ENCODE measurements around the gene TCF7L2.
A peak's percentile ranks its signal among the peaks of the same experiment; 100 is the strongest.

Gene TCF7L2

DNA sequence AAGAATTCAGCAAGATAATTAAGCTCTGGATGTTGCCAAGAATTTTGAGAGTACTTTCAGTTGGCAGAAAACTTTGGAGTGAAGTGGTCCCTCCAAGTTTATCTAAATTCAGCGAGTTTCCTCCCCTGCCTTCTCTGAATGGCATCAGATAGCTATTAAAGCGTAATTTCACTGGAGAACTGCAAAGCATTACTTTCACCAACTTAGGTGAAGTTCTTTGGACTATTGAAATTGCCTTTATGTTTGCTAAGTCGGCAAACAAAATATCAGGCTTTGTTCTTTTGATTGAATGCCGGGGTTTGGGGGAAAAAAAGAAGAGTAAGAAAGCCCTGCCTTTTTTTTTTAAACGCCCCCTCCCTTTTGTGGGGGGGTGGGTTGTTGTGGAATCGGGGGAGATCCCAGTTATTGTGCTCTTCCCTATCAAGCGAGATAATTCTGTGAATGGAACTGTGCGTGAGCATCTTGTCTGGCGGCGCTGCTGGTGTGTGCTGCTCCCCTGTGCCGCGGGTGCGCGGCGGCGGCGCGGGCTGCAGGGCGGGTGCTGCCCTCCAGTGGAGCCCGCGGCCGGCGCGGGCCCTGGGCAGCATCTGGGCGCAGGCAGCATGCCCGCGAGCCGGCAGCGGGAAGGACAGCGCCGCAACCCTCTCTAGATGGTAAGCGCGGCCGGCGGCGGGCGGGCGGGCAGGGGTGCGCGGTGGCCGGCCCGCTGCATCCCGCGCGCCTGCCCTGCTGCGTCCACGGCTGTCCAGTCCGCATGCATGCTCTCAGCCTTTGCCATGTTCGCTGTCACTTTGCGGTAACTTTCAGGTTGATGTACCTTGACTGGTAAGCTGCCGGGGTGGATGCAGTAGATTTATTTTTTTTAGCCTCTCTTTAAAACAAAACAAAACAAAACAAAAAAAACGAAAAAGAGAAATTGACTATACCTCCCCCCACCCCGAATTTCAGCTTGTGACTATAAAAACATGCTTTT lies 176.5 kb downstream of the TCF7L2 start:
- peak; percentile 8 for DNase-seq (ENCODE audit: low spot score)

DNA sequence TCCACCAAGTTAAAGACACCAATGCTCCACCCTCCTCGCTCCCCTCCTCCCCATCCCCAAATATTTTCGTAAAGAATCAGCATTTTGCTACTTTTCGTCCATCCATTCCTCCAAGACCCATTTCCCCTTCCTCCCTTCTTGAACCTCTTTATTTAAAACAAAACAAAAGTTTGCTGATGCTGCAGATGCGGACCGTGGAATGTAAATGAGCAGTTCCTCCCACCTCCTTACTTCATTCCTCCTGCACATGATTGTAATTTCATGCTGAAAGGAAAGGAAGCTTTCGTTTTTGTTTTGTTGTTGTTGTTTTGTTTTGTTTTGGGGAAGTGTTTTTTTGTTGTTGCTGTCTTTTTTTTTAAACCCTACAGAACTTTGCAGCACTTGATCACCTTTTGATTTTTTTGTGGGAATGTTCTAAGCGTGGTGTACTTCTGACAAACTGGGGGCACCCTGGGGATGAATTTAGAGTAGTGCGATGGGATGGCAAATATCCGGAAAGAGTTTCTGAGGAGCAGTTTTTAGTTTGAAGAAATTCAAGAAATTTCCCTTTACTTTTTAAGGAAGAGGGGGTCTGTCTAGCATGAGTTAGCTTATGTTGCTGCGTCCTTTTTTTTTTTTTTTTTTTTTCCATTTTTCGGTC lies 177.3 kb downstream of the TCF7L2 start:
- DNase-seq (ENCODE audit: low spot score): no peak

DNA sequence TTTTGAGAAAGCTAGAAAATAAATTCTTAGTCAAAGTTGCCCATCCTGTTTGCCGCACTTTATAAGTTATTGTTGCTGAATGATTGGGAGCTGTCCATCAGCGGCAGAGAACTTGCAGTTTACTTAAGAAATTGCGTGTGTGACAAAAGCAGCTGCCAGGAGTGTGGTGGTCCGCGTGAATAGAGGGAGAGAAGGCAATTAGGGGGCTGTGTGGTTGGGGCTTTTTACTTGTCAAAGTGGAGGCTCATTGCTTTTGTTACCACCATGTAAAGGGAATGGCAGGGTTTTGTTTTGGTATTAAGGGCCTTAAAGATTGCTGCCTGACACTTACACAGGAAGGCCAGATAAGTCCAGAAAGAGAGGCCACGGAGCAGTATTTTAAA lies 177.8 kb downstream of the TCF7L2 start:
- DNase-seq (ENCODE audit: low spot score): no peak

DNA sequence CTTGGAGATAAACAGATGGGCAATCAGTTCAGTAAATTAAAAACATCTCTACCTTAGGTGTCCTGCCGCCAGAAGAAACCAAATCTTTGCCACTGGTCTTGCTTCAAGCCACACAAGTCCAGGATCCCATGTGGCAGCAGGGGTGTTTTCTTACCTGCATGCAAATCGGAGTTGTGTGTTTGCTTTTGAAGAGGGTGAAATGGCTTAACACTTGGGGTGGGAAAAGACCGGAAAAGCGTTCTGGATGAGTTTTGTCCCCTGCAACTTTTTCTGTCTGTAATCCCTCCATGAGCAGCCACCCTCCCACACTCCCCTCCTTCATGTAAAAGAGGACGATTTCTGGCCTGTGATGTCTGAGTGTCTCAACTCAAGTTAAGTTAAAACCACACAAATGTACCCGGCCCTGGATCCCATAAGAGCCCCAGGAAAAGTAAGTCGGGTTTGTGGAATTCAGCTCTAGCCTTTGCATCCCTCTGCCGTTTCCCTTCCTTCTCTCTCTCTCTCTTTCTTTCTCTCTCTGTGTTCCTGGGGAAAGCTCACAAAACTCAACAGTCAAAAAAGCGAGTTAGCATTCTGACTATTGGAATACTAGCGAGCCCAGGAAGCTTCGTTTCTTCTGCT lies 178.5 kb downstream of the TCF7L2 start:
- DNase-seq (ENCODE audit: low spot score): no peak

DNA sequence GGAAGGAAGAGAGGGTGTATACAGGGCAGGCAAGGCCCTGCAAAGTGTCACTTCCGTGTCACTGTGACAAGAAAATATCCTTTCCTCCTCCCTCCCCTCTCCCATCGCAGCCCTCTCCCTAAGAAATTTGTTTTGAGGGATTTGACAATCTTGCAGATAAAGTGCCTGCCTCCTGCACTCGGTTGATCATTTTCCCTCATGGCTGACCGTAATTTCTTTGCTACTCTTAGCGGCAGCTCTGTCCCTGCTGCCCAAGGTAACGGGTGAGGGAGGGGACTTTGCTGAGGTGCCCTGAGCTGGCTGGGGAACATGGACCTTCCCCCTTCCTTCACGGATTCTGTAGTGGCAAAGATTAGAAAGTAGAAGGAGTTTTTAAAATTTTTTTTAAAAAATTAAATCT lies 179.1 kb downstream of the TCF7L2 start:
- DNase-seq (ENCODE audit: low spot score): no peak

DNA sequence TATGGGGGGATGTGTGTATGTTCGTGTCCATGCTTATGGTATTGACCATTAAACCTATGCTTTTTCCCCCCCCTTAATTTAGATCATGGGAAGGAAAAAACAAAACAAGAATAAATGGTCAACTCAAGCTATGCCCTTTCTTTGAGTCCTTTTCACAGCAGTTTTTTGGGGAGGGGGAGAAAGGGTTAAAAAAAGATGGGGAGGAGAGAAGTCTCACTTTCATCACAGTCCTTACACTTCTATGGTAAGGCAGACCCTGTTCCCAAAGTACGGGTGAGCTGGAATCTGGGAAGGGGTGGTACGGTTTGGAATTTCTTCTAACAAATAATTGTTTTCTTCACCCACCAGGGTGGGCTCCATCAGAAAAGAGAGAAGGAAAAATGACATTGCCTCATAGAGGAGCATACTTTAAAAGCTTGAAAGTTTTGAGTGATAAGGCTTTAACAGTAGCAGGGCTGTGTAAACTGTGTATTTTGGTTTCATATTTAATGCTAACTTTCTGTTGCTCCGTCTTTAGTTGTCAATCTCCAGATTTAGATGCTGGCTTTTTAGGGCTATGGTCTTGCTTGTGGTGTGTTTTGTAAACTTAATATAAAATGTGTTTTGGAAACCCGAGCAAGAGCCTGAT lies 180.1 kb downstream of the TCF7L2 start:
- DNase-seq (ENCODE audit: low spot score): no peak

- no peak for DNase-seq (ENCODE audit: low spot score)
Observed at GRCh38 chr10:113131613-113132261, 181.7 kb downstream of the TCF7L2 start.

GRCh38 chr10:113132591-113133121 lies 182.6 kb downstream of the TCF7L2 start:
- no peak for DNase-seq (ENCODE audit: low spot score)

DNA sequence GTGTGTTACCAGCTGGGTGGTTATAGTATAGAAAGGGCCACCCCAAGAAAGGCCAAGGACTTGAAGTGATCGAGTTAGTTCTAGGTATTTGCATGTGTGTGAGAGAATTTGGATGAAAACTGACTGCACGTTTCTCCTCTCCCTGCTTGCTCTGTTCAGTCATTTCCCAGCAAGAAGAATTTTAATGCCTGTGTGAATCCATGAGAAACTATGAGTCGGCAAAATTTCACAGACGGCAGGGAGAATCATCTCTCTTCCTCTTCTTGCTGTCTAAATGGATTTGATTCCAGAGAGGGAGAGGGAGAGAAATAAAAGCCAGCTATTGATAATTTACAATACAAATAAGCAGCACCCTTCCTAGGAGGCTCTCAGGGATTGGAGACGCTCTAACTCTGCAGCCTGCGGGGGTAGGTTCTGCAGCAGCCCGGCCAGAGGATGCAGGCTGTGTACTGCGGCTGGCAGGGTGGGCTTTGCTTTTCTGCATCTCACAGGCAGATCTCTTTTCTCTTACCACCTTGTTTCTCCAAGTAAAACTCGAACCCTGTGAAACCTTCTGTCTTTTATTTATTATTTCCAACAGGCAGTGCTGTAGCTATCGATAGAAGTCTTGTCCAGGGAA lies 183.6 kb downstream of the TCF7L2 start:
- no peak for DNase-seq (ENCODE audit: low spot score)

DNA sequence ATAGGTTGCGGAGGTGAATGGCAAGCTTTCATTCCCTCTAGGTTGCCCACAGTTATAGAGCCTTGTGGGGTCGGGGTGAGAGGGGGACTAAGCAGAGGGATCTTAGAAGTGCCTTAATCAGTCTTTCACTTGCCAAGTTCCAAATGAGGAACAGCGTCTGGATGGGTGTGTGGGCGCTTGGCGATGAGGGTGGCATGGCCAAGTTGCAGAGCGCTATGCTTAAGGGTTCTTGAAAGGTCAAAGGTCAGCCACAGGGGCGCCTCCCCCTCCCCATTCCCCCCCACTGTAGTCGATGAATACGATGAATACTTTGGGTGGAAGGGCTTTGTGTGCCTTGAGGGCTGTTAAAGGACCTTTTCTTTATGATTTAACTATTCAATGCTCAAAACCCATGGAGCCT lies 185.0 kb downstream of the TCF7L2 start:
- DNase-seq (ENCODE audit: low spot score): no peak

DNA sequence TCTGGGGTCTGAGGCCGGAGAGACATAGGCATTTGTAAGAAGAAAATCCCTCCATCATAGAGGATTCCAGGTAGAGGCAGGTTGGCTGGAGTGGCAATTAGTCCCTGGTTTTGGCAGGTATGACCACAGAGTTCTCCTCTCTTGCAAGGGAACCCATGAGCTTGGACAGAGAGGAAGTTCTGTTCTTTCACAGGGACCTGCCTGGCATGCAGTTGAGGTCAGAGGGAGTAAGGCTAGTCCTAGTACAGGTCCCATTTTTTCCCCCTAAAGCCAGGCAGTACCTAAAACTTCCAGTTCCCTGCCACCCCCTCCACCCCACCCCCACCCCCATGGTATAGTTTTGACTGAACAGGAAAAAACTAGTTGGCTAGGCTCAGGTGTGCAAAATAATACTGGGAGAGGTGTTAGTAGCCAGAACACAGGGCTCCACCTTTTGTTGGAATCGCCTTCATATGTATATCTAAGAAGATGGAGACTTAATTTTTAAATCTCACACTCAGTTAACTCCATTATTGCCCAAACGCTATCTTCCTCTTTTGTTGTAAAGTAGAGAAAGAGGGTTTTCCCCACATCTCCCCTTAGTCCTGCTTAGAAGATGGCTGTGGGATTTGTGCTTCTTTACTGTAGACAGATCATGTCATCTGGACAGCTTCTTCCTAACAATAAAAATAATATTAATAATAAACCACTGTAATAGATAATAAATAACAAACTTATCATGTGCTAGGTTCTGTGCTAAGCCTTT lies 188.1 kb downstream of the TCF7L2 start:
- DNase-seq (ENCODE audit: low spot score): no peak

DNA sequence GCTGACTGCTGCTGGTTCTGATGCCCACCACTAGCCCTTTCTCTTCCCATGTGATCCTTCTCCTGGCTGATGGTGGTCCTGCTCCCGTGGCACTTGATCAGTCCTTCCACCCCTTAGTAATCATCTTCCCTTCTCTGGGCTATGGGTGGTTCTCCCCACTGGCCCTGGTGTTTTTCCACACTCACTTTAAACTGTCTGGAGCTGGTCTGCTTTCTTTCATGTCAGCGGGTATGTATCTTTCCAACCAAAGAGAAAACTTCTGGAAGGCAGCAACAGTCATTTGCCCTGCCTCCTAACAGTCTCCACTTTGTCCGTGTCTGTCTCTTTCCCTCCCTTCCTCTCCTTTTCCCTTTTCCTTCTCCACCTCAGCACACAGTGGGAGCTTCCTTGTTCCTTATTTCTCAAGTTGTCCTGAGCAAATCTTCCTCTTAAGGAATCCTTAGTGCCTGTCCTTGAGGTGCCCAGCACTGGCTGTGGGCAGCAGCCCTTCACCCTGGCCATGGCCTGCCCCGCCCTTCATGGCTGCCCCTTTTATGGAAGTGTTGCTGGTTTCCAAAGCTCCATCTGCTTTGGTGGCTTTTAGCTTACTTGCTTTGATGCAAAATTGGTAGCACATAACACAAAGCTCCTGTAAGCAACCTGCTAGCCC lies 189.0 kb downstream of the TCF7L2 start:
- DNase-seq (ENCODE audit: low spot score): no peak

DNA sequence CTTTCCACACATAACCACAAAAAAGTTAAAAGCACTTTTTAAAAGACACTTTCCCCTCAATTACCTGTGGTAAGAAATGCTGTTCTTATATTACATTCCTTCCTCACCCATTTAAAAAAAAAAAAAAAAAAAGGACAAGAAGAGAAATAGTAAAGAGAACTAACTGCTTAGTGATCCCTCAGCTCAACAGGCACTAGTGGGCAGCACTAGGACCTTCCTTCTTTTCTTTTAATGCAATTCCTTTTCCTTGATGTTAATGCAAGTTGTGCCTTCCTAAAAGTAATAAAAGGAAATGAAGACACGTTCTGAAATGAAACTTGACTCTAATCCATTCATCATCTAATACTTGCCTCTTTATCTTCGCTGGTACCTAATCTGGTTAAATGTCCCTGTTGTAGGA lies 189.7 kb downstream of the TCF7L2 start:
- no peak for DNase-seq (ENCODE audit: low spot score)

DNA sequence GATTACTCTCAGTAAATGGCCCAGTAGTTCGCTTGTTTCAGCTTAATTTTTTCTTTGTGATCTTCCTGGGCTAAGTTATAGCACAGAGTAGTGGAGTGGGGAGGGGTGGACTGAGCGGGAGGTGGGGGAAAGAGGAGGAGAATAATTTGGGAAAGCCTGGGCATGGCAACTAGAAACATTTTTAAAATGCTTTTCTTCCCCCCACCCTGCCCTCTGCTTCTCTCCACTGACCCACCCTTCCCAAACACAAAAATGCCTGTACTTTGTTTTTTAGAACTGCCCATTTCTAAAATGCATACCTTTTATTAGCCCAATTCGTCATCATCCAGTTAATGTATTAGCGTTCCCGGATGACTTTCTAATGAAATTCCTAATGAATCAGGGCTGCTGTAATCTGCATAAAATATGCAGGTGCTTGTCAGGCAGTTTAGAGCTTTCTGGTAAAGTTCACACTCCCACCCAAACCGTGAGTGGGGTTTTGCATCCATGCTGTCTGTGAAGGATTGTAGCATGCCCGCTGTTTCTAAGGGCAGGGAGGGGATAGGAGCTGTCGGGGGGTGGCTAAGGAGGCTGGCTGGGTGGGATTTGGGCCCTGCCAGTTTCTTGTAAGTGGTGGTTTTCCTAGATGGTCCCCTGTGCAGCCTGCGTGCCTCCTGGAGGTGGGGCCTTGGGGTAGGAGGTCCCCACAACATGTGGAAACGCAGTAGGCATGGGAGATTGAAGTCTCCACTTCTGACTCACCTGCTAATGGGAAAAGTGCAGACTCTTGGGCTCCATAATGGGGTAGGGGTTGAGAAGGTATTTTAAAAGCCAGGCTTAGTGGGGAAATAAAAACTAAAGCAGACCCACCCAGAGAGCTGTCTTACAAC lies 190.3 kb downstream of the TCF7L2 start:
- no peak for DNase-seq (ENCODE audit: low spot score)

GRCh38 chr10:113142601-113143362 lies 192.7 kb downstream of the TCF7L2 start:
- DNase-seq (ENCODE audit: low spot score): no peak

DNA sequence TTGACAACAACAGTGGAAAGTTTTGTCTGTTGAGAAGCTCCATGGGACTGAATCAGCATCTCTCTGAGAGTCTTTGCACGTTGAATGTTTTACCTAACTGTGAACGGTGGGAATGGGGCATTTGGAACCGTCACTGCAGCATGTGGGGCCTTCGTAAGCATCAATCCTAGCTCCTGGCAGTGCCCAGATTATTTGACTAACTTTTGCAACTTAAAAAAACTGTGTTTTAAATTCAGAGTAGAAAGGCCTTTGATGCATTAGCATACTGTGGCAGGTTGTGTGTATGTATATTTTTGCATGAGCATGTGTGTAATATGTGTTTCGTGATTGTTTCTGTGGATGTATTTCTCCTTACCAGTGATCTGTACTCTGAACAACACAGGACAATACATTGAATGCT lies 194.5 kb downstream of the TCF7L2 start:
- DNase-seq (ENCODE audit: low spot score): no peak

- DNase-seq (ENCODE audit: low spot score): no peak
Observed at GRCh38 chr10:113148071-113148825, 198.2 kb downstream of the TCF7L2 start.

DNA sequence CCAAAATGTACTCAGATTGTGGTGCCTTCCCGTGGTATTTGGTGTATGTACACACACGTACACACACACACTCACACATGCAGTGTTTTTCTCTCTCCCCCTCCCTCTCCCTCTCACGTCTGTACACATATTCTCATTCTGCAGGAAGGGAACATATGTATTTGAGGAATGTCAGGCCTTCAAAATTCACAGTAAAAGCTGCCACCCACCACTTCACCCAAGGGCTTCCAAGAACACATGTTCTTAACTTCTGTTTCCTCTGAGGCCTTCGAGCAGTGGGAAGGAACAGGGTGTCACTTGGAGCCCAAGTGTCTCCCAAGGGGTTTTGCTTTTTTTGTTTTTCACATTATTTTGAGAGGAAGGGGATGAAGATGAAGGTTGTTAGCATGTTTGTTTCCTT lies 198.9 kb downstream of the TCF7L2 start:
- no peak for DNase-seq (ENCODE audit: low spot score)

Measured in hematopoietic multipotent progenitor cell treated with erythropoietin and hydrocortisone succinate and interleukin-3 and kit ligand, for 15 days (in vitro differentiated cells).